GM18868 (cell line): ENCODE data around the gene RPP38.

Experiments used
- ATAC-seq: cut with Tn5 transposase; IDR thresholded peaks from one replicate; pipeline ENCODE4 v1.9.1; 2021; ENCODE audit warnings: mild to moderate bottlenecking, moderate library complexity; ENCODE audit not compliant: unreplicated experiment

RPP38 gene, protein sequence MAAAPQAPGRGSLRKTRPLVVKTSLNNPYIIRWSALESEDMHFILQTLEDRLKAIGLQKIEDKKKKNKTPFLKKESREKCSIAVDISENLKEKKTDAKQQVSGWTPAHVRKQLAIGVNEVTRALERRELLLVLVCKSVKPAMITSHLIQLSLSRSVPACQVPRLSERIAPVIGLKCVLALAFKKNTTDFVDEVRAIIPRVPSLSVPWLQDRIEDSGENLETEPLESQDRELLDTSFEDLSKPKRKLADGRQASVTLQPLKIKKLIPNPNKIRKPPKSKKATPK

GRCh38 chr10:15097011-15097812, at the start of gene RPP38:
TSS of gene RPP38 (plus strand) at chr10:15097355. CDS start at chr10:15103315, 5,960 bp downstream.
- peak; percentile 86 for ATAC-seq

DNA sequence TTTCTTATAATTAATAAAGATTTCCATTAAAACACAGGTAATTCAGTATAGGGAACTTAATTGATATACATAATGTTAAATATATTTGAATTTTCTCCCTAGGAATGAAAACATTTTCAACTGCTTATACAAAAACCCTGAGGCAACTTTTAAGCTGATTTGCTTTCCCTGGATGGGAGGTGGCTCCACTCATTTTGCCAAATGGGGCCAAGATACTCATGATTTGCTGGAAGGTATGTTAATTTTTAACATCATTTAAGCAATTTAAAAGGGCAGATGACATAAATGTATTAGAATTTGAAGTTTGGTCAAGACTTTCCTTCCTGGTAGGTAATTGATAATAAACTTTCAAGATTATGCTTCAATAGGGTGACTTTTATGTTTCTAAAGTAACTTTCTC, 47.6 kb upstream of the RPP38 start:
- ATAC-seq: no peak

DNA sequence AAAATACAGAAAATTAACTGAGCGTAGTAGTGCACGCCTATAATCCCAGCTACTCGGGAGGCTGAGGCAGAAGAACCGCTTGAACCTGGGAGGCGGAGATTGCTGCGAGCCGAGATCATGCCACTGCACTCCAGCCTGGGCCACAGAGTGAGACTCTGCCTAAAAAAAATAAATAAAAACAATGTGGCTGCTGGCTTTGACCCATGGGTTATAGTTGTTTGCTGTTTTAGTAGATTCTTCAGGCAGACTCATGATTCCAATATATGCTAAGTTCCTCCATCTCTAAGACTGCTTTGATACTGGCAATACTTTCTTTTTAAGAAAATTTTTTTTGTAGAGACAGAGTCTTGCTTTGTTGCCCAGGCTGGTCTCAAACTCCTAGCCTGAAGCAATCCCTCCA, 45.0 kb upstream of the RPP38 start:
- no peak for ATAC-seq

DNA sequence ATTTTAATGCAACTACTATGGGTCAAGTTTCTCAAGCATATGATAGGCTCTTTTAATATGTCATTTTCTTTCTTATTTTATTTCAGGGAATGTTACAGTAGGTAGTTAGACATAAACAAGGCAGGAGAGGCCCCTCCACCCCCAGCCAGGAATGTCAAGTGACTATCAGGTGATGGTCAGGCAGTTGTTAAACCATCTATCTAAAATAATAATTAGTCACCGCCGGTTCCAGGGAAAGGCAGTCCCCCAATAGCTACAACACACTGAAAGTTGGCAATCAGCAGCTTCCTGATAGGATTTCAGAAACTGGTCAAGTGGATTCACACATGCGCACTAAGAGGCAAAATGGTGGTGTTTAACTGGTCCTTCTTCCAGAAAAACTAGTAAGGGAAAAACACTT, 44.1 kb upstream of the RPP38 start:
- no peak for ATAC-seq

DNA sequence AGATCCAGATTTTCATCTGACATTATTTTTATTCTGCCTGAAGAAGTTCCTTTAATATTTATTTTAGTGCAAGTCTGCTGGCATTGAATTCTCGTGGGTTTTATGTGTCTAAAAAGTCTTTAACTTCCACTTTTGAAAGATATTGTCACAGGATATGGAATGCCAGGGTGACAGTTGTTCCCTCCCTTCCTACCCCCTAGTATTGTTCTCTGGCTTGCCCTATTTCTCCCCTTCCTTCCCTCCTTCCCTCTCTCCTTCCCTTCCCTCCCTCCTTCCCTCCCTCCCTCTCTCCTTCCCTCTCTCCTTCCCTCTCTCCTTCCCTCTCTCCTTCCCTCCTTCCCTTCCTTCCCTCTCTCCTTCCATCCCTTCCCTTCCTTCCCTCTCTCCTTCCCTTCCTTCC, 38.5 kb upstream of the RPP38 start:
- no peak for ATAC-seq

- no peak for ATAC-seq
Measured at GRCh38 chr10:15059914-15060313, 37.2 kb upstream of the RPP38 start.

DNA sequence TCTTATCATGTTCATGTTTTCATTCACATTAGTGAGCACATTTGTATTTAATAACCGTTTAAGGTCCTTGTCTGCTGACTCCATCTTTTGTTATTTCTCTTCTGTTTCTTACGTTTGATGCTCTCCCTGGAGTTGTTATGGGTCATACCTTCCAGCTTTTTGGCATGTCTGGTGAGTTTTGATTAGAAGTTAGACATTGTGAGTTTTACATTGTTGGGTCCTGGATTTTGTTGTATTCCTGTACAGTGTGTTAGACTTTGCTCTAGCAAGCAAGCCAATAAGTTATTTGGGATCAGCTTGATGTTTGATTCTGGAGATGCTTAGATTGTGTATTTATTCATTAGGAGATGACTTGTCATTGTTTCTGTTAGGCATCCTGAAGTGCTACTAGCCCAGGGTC, 36.5 kb upstream of the RPP38 start:
- ATAC-seq: no peak

DNA sequence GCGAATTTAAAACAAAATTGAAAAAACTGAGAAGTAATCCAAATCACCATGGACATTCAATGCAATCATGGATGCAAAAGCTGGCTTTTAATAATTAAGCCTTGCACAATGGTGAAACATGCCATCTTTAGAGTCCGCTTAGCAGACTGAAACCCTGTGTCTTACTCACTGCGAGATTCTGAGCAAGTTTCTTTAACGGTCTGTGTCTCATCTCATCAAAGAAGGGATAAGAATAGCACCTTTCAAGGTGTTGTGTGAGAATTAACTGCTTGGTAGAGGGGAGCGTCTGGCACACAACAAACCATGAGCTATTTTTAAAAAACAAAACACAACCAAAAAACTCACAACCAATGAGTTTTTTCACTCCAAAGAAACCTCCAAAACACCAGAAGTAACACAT, 30.0 kb upstream of the RPP38 start:
- ATAC-seq: no peak

DNA sequence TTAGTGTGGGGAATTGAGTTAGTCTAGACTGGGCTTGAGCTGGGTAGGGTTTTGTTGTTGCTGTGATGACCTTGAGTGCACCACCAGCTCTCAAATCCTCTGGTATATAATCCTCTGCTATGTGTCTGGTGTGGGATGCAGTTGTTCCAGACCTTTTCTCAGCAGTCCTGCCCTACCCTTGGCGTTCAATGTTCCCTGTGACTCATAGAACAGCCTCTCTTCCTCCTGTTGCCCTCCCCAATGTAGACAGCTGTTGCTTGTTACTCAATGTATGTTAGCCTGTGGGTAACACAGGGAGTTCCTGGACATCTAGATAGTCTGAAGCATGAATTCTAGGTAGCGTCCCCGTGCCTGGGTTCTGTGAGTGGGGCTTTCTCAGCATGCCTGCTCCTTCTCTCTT, 28.4 kb upstream of the RPP38 start:
- ATAC-seq: no peak

DNA sequence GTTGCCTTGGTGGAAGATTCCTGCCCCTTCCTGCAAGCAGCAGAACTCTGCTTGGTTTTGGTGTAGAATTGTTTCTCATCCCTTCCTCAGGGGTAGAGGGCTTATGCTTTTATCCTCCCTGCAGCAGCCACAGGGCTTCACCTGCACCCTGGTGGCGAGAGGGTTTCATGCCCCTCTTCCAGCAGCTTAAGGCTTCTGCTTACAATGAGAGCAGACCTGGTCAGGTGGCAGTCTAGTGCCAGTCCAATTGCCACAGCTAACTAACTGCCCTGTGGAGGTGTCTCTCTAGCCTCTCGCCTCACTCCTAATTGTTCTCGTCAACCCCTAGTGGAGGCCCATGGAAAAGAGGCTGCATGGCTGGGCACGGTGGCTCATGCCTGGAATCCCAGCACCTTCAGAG, 27.9 kb upstream of the RPP38 start:
- no peak for ATAC-seq

DNA sequence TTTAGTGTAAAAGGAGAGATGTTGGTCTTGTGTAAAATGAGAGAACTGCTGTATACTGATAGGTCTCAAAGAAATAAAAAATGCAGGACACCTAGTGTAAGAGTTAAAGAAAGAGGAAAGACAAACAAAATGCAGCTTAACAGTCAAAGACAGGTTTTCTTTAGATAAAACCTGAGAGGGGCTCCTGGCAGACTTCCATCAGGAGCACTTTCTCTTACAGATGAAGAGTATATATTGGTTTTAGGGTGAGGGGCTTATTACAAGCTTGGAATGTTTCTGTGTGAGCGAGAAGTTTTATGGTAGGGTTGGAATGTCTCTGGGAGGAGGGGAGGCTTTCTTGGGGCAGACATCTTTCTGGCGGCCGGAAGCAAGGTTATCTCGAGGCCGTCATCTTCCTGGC, 24.8 kb upstream of the RPP38 start:
- ATAC-seq: no peak

DNA sequence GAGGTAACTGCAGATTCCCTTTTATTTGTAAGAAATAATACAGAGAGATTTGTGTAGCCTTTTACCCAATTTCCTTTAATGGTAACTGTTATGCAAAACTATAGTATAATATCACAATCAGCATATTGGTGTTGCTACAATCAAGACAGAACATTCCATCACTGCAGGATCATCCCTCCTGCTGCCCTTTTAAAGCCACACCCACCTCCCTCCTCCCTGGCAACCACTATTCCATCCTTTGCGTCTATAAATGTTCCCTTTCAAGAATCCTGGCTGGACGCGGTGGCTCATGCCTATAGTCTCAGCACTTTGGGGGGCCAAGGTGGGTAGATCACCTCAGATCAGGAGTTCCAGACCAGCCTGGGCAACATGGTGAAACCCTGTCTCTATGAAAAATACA, 21.7 kb upstream of the RPP38 start:
- no peak for ATAC-seq

GRCh38 chr10:15083674-15084501, 13.3 kb upstream of the RPP38 start:
- ATAC-seq: no peak

- no peak for ATAC-seq
Measured at GRCh38 chr10:15084502-15084922, 12.6 kb upstream of the RPP38 start.

GRCh38 chr10:15088428-15089261, 8.5 kb upstream of the RPP38 start, which contains the start of gene ACBD7:
TSS of gene ACBD7 (minus strand) at chr10:15088776. CDS start at chr10:15088728, 48 bp downstream.
- peak; percentile 100 for ATAC-seq

GRCh38 chr10:15091418-15091817, 5.7 kb upstream of the RPP38 start:
- ATAC-seq: no peak

GRCh38 chr10:15092855-15093408, 4.2 kb upstream of the RPP38 start:
- no peak for ATAC-seq

DNA sequence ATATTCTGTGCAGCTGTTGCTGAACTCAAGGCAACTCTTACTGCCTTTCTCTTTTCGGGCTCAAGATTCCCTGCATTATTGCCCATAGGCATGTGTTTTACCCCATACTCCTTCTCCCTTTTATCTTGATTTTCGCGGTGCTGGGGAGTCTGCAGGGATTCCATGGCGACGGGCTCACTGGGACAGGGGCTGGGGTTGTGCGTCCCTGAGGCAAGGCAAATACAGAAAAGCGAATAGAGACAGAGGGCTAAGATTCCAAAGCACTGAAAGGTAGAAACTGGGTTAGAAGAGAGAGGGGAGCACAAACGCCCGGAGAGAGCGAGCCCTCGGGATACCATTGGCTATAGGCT, 519 bp upstream of the RPP38 start:
- peak; percentile 17 for ATAC-seq

DNA sequence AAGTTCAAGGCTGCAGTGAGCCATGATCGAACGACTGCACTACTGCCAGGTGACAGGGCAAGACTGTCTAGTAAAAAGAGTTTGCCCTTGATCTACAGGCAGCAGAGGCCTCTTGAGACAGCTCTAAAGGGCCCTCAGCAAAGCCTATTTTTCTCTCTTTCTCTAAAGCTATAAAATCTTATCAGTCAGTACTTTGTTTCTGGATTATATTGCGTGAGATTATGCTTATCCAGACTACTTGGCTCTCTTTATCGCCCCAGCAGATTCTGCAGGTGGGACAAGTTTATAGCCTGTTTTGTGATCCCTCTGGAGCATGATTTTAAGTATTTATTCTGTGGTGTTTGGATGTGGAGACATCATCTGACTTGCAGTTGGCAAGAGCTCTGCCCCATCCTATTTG, 2.7 kb downstream of the RPP38 start:
- no peak for ATAC-seq

DNA sequence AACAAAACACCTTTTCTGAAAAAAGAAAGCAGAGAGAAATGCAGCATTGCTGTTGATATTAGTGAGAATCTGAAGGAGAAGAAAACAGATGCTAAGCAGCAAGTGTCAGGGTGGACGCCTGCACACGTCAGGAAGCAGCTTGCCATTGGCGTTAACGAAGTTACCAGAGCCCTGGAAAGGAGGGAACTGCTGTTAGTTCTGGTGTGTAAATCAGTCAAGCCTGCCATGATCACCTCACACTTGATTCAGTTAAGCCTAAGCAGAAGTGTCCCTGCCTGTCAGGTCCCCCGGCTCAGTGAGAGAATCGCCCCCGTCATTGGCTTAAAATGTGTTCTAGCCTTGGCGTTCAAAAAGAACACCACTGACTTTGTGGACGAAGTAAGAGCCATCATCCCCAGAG, 6.4 kb downstream of the RPP38 start:
- ATAC-seq: no peak
